DOHH2 (cell line): Measurements from ENCODE around the gene ADGRA1.

Experiments
- H3F3A ChIP-seq: fragments of 200-600 bp; sonication (generic), shearing (Covaris generic); 2 replicates; pipeline ENCODE4 v1.6.0; 2016; ENCODE audit warnings: antibody characterized with exemption, mild to moderate bottlenecking; ENCODE audit not compliant: control insufficient read depth, insufficient read depth
- H3K27ac ChIP-seq: fragments of 200-600 bp; sonication (generic); 2 replicates; pipeline ENCODE4 v1.5.1; 2014; ENCODE audit warnings: low read depth, mild to moderate bottlenecking, low read length, moderate library complexity
- H3K27me3 ChIP-seq: fragments of 200-600 bp; sonication (generic); 2 replicates; pipeline ENCODE4 v1.6.1; 2014; ENCODE audit warnings: mild to moderate bottlenecking, low read length, mixed read lengths; ENCODE audit not compliant: control insufficient read depth
- H3K36me3 ChIP-seq: fragments of 200-600 bp; sonication (generic); 2 replicates; pipeline ENCODE4 v1.6.1; 2014; ENCODE audit warnings: mild to moderate bottlenecking, low read length, moderate library complexity, mixed read lengths; ENCODE audit not compliant: control insufficient read depth
- H3K4me1 ChIP-seq: fragments of 200-600 bp; sonication (generic); 2 replicates; pipeline ENCODE4 v1.6.1; 2014; ENCODE audit warnings: mild to moderate bottlenecking, low read length, mixed read lengths; ENCODE audit not compliant: control insufficient read depth
- H3K4me2 ChIP-seq: fragments of 200-600 bp; sonication (generic); 2 replicates; pipeline ENCODE4 v1.6.0; 2014; ENCODE audit warnings: mild to moderate bottlenecking, low read length, moderate library complexity
- H3K4me3 ChIP-seq: fragments of 200-600 bp; sonication (generic); 2 replicates; pipeline ENCODE4 v1.5.1; 2014; ENCODE audit warnings: mild to moderate bottlenecking, low read length, mixed read lengths
- H3K79me2 ChIP-seq: fragments of 200-600 bp; sonication (generic); 2 replicates; pipeline ENCODE4 v1.6.1; 2014; ENCODE audit warnings: mild to moderate bottlenecking, low read length, mixed read lengths; ENCODE audit not compliant: control insufficient read depth
- H3K9me2 ChIP-seq: fragments of 200-600 bp; sonication (generic); replicated peaks from 2 replicates; pipeline ENCODE4 v1.6.1; 2014; ENCODE audit warnings: mild to moderate bottlenecking, low read length, mixed read lengths; ENCODE audit not compliant: control insufficient read depth
- H3K9me3 ChIP-seq: fragments of 200-600 bp; sonication (generic); 2 replicates; pipeline ENCODE4 v1.6.1; 2014; ENCODE audit warnings: antibody characterized with exemption, low read length, mixed read lengths; ENCODE audit not compliant: control insufficient read depth, insufficient read depth
- H4K20me1 ChIP-seq: fragments of 200-600 bp; sonication (generic); 2 replicates; pipeline ENCODE4 v1.6.0; 2014; ENCODE audit warnings: low read depth, mild to moderate bottlenecking, antibody characterized with exemption, low read length, moderate library complexity; ENCODE audit not compliant: control insufficient read depth, insufficient read depth
- EZH2phosphoT487 ChIP-seq: fragments of 200-600 bp; sonication (generic); IDR thresholded peaks from 2 replicates; pipeline ENCODE4 v1.6.1; 2017; ENCODE audit warnings: borderline replicate concordance, mild to moderate bottlenecking, antibody characterized with exemption, low read length, moderate library complexity, mixed read lengths
- TF ChIP-seq, protein P1 (sequence below): fragments of 200-600 bp; sonication (generic); IDR thresholded peaks from one replicate; pipeline ENCODE4 v1.5.1; 2014; ENCODE audit warnings: antibody characterized with exemption, mild to moderate bottlenecking, low read depth, low read length; ENCODE audit not compliant: poor library complexity, severe bottlenecking

Gene ADGRA1

DNA sequence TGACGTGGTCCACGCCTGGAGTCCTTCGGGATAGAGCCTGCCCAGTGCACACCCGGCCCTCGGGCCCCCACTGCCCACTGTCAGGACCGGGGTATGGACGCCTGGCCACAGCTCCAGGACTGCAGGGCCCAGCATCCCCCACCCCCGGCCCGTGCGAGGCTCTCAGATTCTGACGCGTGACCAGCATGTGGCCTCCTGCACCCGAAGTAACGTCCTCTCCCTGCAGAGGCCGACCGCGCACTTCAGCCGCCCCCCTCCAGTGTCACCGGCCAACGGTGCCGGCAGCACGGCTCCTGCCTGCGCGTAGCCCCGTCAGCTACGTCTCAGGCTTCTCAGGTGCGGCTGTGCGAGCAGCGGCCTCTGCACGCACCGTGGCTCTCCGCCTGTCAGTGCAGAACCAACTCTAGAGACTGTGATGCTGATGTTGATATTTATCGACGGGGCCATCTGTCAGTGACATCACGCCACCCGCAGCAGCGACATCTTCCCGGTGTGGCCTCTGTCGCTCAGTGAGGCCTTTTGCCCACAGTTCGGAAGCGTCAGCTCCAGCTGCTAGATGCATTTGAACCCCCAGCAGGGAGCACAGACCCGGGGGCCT, 40.1 kb upstream of the ADGRA1 start:
- Histone ChIP-seq H3K9me3 (peaks cover 21% of the 10 kb centered on the region; the same call in 1 of the 2 replicates), H3K4me3 (no peak overlapping the region), H3K79me2 (no peaks in the 10 kb centered on the region), H3K27ac (no peak overlapping the region), H4K20me1 (no peaks in the 10 kb centered on the region), H3F3A (no peaks in the 10 kb centered on the region), H3K4me1 (no peaks in the 10 kb centered on the region), H3K27me3 (no peaks in the 10 kb centered on the region), H3K4me2 (no peak overlapping the region), H3K36me3 (no peaks in the 10 kb centered on the region), H3K9me2 (no peaks in the 10 kb centered on the region)
- TF ChIP-seq, protein P1, sequence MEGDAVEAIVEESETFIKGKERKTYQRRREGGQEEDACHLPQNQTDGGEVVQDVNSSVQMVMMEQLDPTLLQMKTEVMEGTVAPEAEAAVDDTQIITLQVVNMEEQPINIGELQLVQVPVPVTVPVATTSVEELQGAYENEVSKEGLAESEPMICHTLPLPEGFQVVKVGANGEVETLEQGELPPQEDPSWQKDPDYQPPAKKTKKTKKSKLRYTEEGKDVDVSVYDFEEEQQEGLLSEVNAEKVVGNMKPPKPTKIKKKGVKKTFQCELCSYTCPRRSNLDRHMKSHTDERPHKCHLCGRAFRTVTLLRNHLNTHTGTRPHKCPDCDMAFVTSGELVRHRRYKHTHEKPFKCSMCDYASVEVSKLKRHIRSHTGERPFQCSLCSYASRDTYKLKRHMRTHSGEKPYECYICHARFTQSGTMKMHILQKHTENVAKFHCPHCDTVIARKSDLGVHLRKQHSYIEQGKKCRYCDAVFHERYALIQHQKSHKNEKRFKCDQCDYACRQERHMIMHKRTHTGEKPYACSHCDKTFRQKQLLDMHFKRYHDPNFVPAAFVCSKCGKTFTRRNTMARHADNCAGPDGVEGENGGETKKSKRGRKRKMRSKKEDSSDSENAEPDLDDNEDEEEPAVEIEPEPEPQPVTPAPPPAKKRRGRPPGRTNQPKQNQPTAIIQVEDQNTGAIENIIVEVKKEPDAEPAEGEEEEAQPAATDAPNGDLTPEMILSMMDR: no peak
- no peak for TF ChIP-seq EZH2phosphoT487

GRCh38 chr10:133048266-133048665, 39.5 kb upstream of the ADGRA1 start:
- Histone ChIP-seq H3K4me2 (no peak overlapping the region), H3K79me2 (no peaks in the 10 kb centered on the region), H3F3A (no peaks in the 10 kb centered on the region), H3K4me3 (no peak overlapping the region), H3K4me1 (no peaks in the 10 kb centered on the region), H3K9me2 (no peaks in the 10 kb centered on the region), H3K27me3 (no peaks in the 10 kb centered on the region), H4K20me1 (no peaks in the 10 kb centered on the region), H3K36me3 (no peaks in the 10 kb centered on the region), H3K9me3 (peaks cover 21% of the 10 kb centered on the region; the same call in 1 of the 2 replicates), H3K27ac (no peak overlapping the region)
- TF ChIP-seq, protein P1: no peak
- TF ChIP-seq EZH2phosphoT487: no peak

DNA sequence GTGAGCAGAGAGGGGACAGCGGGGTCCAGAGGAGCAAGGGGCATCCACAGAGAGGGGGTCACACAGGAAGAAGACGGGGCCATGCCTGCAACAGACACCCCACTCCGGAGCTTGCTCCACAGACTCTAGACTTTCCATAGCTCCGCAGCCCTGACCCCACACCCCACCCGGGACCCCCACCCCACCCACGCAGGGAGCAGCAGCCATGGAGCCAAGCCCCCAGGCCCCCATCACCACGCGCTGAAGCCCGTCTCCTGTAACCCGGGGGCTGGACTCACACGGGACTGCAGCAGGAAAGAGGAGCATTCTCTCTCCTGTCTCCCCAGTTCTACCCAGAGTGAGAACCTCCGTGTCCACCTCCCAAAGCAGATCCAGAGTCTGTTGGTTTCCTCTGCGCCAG, 38.8 kb upstream of the ADGRA1 start:
- Histone ChIP-seq H3K36me3 (no peaks in the 10 kb centered on the region), H3F3A (no peaks in the 10 kb centered on the region), H3K4me1 (no peaks in the 10 kb centered on the region), H3K4me2 (no peak overlapping the region), H3K27ac (no peak overlapping the region), H3K4me3 (no peak overlapping the region), H3K9me3 (peaks cover 21% of the 10 kb centered on the region; the same call in 1 of the 2 replicates), H3K27me3 (no peaks in the 10 kb centered on the region), H3K79me2 (no peaks in the 10 kb centered on the region), H3K9me2 (no peaks in the 10 kb centered on the region), H4K20me1 (no peaks in the 10 kb centered on the region)
- no peak for TF ChIP-seq EZH2phosphoT487
- TF ChIP-seq, protein P1: no peak
